MM.1S (cell line): Measurements from ENCODE around the gene ECHDC3.
A peak's percentile ranks its signal among the peaks of the same experiment; 100 is the strongest.

ENCODE experiments used
- DNase-seq: peaks from one replicate; pipeline ENCODE4 v3.0.0-alpha.2; 2015
- H2AFZ ChIP-seq: fragments of 300-600 bp; sonication (generic); 2 replicates; pipeline ENCODE4 v1.6.0; 2016; ENCODE audit warnings: antibody characterized with exemption, low read length
- H3F3A ChIP-seq: fragments of 300-600 bp; sonication (generic); 2 replicates; pipeline ENCODE4 v1.6.1; 2016; ENCODE audit warnings: mild to moderate bottlenecking, antibody characterized with exemption, low read length, moderate library complexity, mixed read lengths; ENCODE audit not compliant: insufficient read depth
- H3K27ac ChIP-seq: fragments of 300-600 bp; sonication (generic); 2 replicates; pipeline ENCODE4 v1.5.1; 2016; ENCODE audit warnings: mild to moderate bottlenecking, low read length
- H3K27me3 ChIP-seq: fragments of 300-600 bp; sonication (generic); replicated peaks from 2 replicates; pipeline ENCODE4 v1.6.0; 2016; ENCODE audit warnings: low read length; ENCODE audit not compliant: insufficient read depth
- H3K36me3 ChIP-seq: fragments of 300-600 bp; sonication (generic); replicated peaks from 2 replicates; pipeline ENCODE4 v1.6.1; 2016; ENCODE audit warnings: mild to moderate bottlenecking, low read length, mixed read lengths; ENCODE audit not compliant: insufficient read depth
- H3K4me1 ChIP-seq: fragments of 300-600 bp; sonication (generic); 2 replicates; pipeline ENCODE4 v1.6.1; 2016; ENCODE audit warnings: low read length, mixed read lengths
- H3K4me2 ChIP-seq: fragments of 300-600 bp; sonication (generic); 2 replicates; pipeline ENCODE4 v1.6.0; 2016; ENCODE audit warnings: low read depth, low read length
- H3K4me3 ChIP-seq: fragments of 300-600 bp; sonication (generic); 2 replicates; pipeline ENCODE4 v1.5.1; 2016; ENCODE audit warnings: low read length, mixed read lengths
- H3K79me2 ChIP-seq: fragments of 300-600 bp; sonication (generic); 2 replicates; pipeline ENCODE4 v1.6.1; 2016; ENCODE audit warnings: mixed run types, low read length, mixed read lengths
- H3K9ac ChIP-seq: fragments of 300-600 bp; sonication (generic); 2 replicates; pipeline ENCODE4 v1.6.1; 2016; ENCODE audit warnings: low read length, mixed read lengths
- H3K9me2 ChIP-seq: fragments of 300-600 bp; sonication (generic); replicated peaks from 2 replicates; pipeline ENCODE4 v1.6.1; 2016; ENCODE audit warnings: mild to moderate bottlenecking, low read length, mixed read lengths; ENCODE audit not compliant: insufficient read depth
- H3K9me3 ChIP-seq: fragments of 300-600 bp; sonication (generic); replicated peaks from 2 replicates; pipeline ENCODE4 v1.6.1; 2016; ENCODE audit warnings: mild to moderate bottlenecking, low read length, mixed read lengths; ENCODE audit not compliant: insufficient read depth
- H4K20me1 ChIP-seq: fragments of 300-600 bp; sonication (generic); 2 replicates; pipeline ENCODE4 v1.6.1; 2016; ENCODE audit warnings: mild to moderate bottlenecking, low read length, moderate library complexity, mixed read lengths; ENCODE audit not compliant: insufficient read depth
- CTCF ChIP-seq: fragments of 300-600 bp; sonication (generic); IDR thresholded peaks from 2 replicates; pipeline ENCODE4 v1.5.1; 2016; ENCODE audit warnings: antibody characterized with exemption, low read length, mixed read lengths
- EZH2 ChIP-seq: fragments of 300-600 bp; sonication (generic); optimal IDR thresholded peaks from 2 replicates; pipeline ENCODE3; 2017; ENCODE audit warnings: low read depth, mild to moderate bottlenecking, antibody characterized with exemption, low read length, mixed read lengths
- EZH2phosphoT487 ChIP-seq: fragments of 300-600 bp; sonication (generic); IDR thresholded peaks from 2 replicates; pipeline ENCODE4 v1.6.1; 2018; ENCODE audit warnings: antibody characterized with exemption, low read length

Gene ECHDC3

GRCh38 chr10:11750420-11750819 lies 8.2 kb downstream of the ECHDC3 start:
- DNase-seq = peak; percentile 35
- Histone ChIP-seq H3K27me3 (no peaks in the 10 kb centered on the region), H3K27ac (no peak overlapping the region), H2AFZ (no peak overlapping the region), H3K79me2 (no peaks in the 10 kb centered on the region), H3K9me3 (no peaks in the 10 kb centered on the region), H3K9me2 (no peaks in the 10 kb centered on the region), H3K4me3 (no peak overlapping the region), H3K36me3 (no peaks in the 10 kb centered on the region), H3F3A (no peaks in the 10 kb centered on the region), H3K9ac (no peak overlapping the region), H3K4me1 (0 out of 2 replicates have a peak, but pooled peaks cover 8% of the 10 kb centered on the region), H4K20me1 (no peaks in the 10 kb centered on the region), H3K4me2 (no peak overlapping the region)
- TF ChIP-seq CTCF (no peak), EZH2phosphoT487 (no peak), EZH2 (no peak)

DNA sequence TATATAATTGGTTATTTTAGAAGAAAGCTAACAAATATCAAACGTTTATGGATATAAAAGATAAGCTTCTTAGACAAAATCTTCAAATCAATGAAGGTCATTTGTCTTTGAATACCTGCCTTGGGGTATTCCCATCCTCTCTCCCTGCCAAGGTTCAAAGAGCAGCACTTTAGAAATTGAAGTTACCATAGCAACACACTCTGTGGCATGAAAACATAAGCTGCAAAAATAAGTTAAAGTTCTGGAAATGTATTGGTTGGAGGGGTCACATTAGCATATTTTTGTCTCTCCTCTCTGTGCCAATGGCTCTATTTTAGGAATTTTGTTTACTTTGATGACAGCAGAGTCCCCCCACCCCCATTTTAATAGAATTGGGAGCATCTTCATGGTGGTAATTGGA lies 12.0 kb downstream of the ECHDC3 start:
- no peaks in the 10 kb centered on the region for H3K36me3 ChIP-seq
- no peaks in the 10 kb centered on the region for H4K20me1 ChIP-seq
- H3K4me2 ChIP-seq = no peak overlapping the region
- H3F3A ChIP-seq = no peaks in the 10 kb centered on the region
- 0 out of 2 replicates have a peak, but pooled peaks cover 8% of the 10 kb centered on the region for H3K4me1 ChIP-seq
- H2AFZ ChIP-seq = no peak overlapping the region
- H3K27me3 ChIP-seq = no peaks in the 10 kb centered on the region
- H3K9me2 ChIP-seq = no peaks in the 10 kb centered on the region
- DNase-seq = no peak
- H3K9ac ChIP-seq = no peak overlapping the region
- no peaks in the 10 kb centered on the region for H3K79me2 ChIP-seq
- no peak for TF ChIP-seq EZH2
- no peak overlapping the region for H3K4me3 ChIP-seq
- H3K9me3 ChIP-seq = no peaks in the 10 kb centered on the region
- no peak overlapping the region for H3K27ac ChIP-seq

- Histone ChIP-seq H3F3A (no peaks in the 10 kb centered on the region), H3K4me3 (no peak overlapping the region), H3K27me3 (no peaks in the 10 kb centered on the region), H3K9me2 (no peaks in the 10 kb centered on the region), H3K9ac (no peak overlapping the region), H3K27ac (no peak overlapping the region), H3K36me3 (no peaks in the 10 kb centered on the region), H3K79me2 (no peaks in the 10 kb centered on the region), H2AFZ (no peak overlapping the region), H3K9me3 (no peaks in the 10 kb centered on the region), H3K4me1 (0 out of 2 replicates have a peak, but pooled peaks cover 8% of the 10 kb centered on the region), H3K4me2 (no peak overlapping the region), H4K20me1 (no peaks in the 10 kb centered on the region)
- DNase-seq = no peak
- TF ChIP-seq CTCF = no peak
- TF ChIP-seq EZH2 = no peak
- no peak for TF ChIP-seq EZH2phosphoT487
These were observed 12.4 kb downstream of the ECHDC3 start for GRCh38 chr10:11754620-11755019.

DNA sequence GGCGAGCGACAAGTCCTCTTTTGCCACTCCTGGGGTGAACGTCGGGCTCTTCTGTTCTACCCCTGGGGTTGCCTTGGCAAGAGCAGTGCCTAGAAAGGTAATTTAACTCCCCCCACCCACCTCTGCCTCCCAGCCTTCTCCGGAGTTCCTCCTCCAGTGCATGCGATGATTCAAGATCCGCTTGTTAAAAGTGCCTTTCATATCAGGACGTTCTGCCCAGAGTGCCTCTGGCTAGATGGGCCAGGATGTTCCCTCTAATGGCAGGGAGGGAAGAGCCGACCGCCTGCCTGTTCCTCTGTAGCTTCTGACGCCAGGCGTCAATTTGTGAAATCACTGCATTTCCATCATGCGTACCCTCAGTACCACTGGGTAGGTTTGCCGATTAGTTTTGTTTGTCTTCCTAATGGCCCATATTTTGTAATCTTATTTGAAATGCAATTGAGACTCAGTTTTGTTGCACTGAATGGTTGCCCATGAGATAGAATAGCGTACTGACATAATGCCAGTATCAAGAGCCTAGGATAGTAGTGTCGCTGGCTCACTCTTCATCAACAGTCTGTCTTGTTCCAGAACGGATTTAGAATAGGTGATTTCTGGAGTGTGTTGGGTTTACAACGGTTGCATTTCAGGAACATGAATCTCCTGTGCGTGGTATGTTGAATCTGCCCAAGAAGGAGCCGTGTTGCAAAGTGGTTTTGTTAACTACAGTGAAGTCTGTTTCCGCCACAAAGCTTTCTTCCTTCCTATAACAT lies 13.5 kb downstream of the ECHDC3 start:
- Histone ChIP-seq H3K4me1 (0 out of 2 replicates have a peak, but pooled peaks cover 3% of the 10 kb centered on the region), H3F3A (no peaks in the 10 kb centered on the region), H4K20me1 (no peaks in the 10 kb centered on the region), H3K27me3 (0 out of 2 replicates have a peak, but pooled peaks cover 4% of the 10 kb centered on the region), H3K4me3 (no peak overlapping the region), H3K27ac (no peak overlapping the region), H3K9ac (no peak overlapping the region), H3K9me2 (no peaks in the 10 kb centered on the region), H3K79me2 (no peaks in the 10 kb centered on the region), H3K4me2 (no peak overlapping the region), H3K36me3 (no peaks in the 10 kb centered on the region), H2AFZ (no peak overlapping the region), H3K9me3 (no peaks in the 10 kb centered on the region)
- DNase-seq = no peak
- TF ChIP-seq CTCF = no peak
- TF ChIP-seq EZH2phosphoT487 = no peak
- TF ChIP-seq EZH2 = no peak
